GM12801 (cell line): Measurements from ENCODE around the gene PLEKHG5.

Experiments used
- CTCF ChIP-seq: IDR thresholded peaks from one replicate; pipeline ENCODE4 v1.5.1; 2011; ENCODE audit warnings: control low read depth; ENCODE audit not compliant: insufficient read length; ENCODE audit errors: extremely low read depth

The PLEKHG5 gene

GRCh38 chr1:6515771-6516170 is 24.3 kb upstream of the PLEKHG5 start:
- TF ChIP-seq CTCF: no peak

GRCh38 chr1:6513320-6513801 is 21.9 kb upstream of the PLEKHG5 start:
- no peak for TF ChIP-seq CTCF

GRCh38 chr1:6512908-6513280 is 21.4 kb upstream of the PLEKHG5 start:
- no peak for TF ChIP-seq CTCF

- TF ChIP-seq CTCF: no peak
These were observed 20.9 kb upstream of the PLEKHG5 start for GRCh38 chr1:6512245-6512907.

- no peak for TF ChIP-seq CTCF
These were observed 20.2 kb upstream of the PLEKHG5 start for GRCh38 chr1:6511561-6512244.

GRCh38 chr1:6511056-6511455 is 19.6 kb upstream of the PLEKHG5 start:
- no peak for TF ChIP-seq CTCF

GRCh38 chr1:6510493-6510892 is 19.0 kb upstream of the PLEKHG5 start:
- no peak for TF ChIP-seq CTCF
